HEK293T (cell line): ENCODE measurements around the gene SLC4A1.

Experiments
- CTCF ChIA-PET: fragments of 350-600 bp; formaldehyde crosslinking; extraction: SDS; loops from one replicate; lab custom pipeline; 2021; ENCODE audit warnings: antibody characterized with exemption, inconsistent platforms; lab: Yijun Ruan, JAX
- POLR2A ChIA-PET: fragments of 350-600 bp; formaldehyde crosslinking; extraction: SDS; loops from one replicate; lab custom pipeline; 2020; ENCODE audit warnings: antibody characterized with exemption, inconsistent platforms; lab: Yijun Ruan, JAX
- DNase-seq: peaks from one replicate; pipeline ENCODE4 v3.0.0; 2012; ENCODE audit warnings: mixed read lengths; ENCODE audit errors: extremely low spot score
- ARNT ChIP-seq: fragments of 450-650 bp; IDR thresholded peaks from 2 replicates; pipeline ENCODE4 v1.6.1; 2017; ENCODE audit warnings: mild to moderate bottlenecking
- BHLHE40 ChIP-seq: fragments of 450-650 bp; IDR thresholded peaks from 2 replicates; pipeline ENCODE4 v1.6.1; 2016; ENCODE audit warnings: mild to moderate bottlenecking, moderate library complexity, borderline replicate concordance
- CTBP1 ChIP-seq: fragments of 450-650 bp; IDR thresholded peaks from 2 replicates; pipeline ENCODE4 v1.6.1; 2016; ENCODE audit warnings: borderline replicate concordance
- ELF4 ChIP-seq: fragments of 450-650 bp; IDR thresholded peaks from 2 replicates; pipeline ENCODE4 v1.6.1; 2017; ENCODE audit warnings: antibody characterized with exemption
- FOXA1 ChIP-seq: fragments of 450-650 bp; IDR thresholded peaks from 2 replicates; pipeline ENCODE4 v1.6.1; 2016; ENCODE audit warnings: mild to moderate bottlenecking
- FOXK2 ChIP-seq: fragments of 450-650 bp; IDR thresholded peaks from 2 replicates; pipeline ENCODE4 v1.6.1; 2016; ENCODE audit warnings: mild to moderate bottlenecking
- FOXM1 ChIP-seq: fragments of 450-650 bp; IDR thresholded peaks from 2 replicates; pipeline ENCODE4 v1.6.1; 2017; ENCODE audit warnings: mild to moderate bottlenecking, borderline replicate concordance
- HDGF ChIP-seq: fragments of 450-650 bp; IDR thresholded peaks from 2 replicates; pipeline ENCODE4 v1.6.1; 2017; ENCODE audit warnings: antibody characterized with exemption, borderline replicate concordance
- L3MBTL2 ChIP-seq: fragments of 450-650 bp; conservative IDR thresholded peaks from 2 replicates; pipeline ENCODE4 v1.6.1; 2016; ENCODE audit warnings: mild to moderate bottlenecking
- LEF1 ChIP-seq: fragments of 450-650 bp; IDR thresholded peaks from 2 replicates; pipeline ENCODE4 v1.6.1; 2017; ENCODE audit warnings: mild to moderate bottlenecking, borderline replicate concordance
- NFRKB ChIP-seq: fragments of 450-650 bp; IDR thresholded peaks from 2 replicates; pipeline ENCODE4 v1.6.1; 2016; ENCODE audit warnings: mild to moderate bottlenecking, moderate library complexity
- SP1 ChIP-seq: fragments of 450-650 bp; IDR thresholded peaks from 2 replicates; pipeline ENCODE4 v1.6.1; 2017
- SUZ12 ChIP-seq: fragments of 450-650 bp; IDR thresholded peaks from 2 replicates; pipeline ENCODE4 v1.6.1; 2016; ENCODE audit warnings: mild to moderate bottlenecking
- TARDBP ChIP-seq: fragments of 450-650 bp; IDR thresholded peaks from 2 replicates; pipeline ENCODE4 v1.6.1; 2016
- ZNF384 ChIP-seq: fragments of 450-650 bp; IDR thresholded peaks from 2 replicates; pipeline ENCODE4 v1.6.1; 2016
- TF ChIP-seq, protein P1 (sequence below): fragments of 450-650 bp; IDR thresholded peaks from 2 replicates; pipeline ENCODE4 v1.6.1; 2016

SLC4A1 gene

GRCh38 chr17:44310188-44310587, 42.3 kb upstream of the SLC4A1 start:
- ChIA-PET POLR2A (interaction anchor here (1.0 to 1.3 kb wide), 2 partner anchors 10 to 35 kb away, joined by 3 to 4 read pairs; partner anchors contain the start of gene GRN), CTCF (interaction anchor here (0.5 to 1.0 kb wide), 2 partner anchors 17 to 164 kb away, joined by 4 read pairs; no protein-coding TSS in a partner anchor)
- DNase-seq = no peak
- TF ChIP-seq, protein P1, sequence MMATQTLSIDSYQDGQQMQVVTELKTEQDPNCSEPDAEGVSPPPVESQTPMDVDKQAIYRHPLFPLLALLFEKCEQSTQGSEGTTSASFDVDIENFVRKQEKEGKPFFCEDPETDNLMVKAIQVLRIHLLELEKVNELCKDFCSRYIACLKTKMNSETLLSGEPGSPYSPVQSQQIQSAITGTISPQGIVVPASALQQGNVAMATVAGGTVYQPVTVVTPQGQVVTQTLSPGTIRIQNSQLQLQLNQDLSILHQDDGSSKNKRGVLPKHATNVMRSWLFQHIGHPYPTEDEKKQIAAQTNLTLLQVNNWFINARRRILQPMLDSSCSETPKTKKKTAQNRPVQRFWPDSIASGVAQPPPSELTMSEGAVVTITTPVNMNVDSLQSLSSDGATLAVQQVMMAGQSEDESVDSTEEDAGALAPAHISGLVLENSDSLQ = no peak
- TF ChIP-seq LEF1 (no peak), ARNT (no peak)

- CTCF ChIA-PET = interaction anchor here (1.0 kb wide), 1 partner anchor 17 kb away, joined by 4 read pairs; no protein-coding TSS in a partner anchor
- POLR2A ChIA-PET = no interaction called here
- no peak for TF ChIP-seq SUZ12
- TF ChIP-seq LEF1 = no peak
- TF ChIP-seq, protein P1 = no peak
- no peak for TF ChIP-seq ZNF384
- no peak for TF ChIP-seq FOXM1
- no peak for TF ChIP-seq L3MBTL2
- TF ChIP-seq ELF4 = no peak
- TF ChIP-seq SP1 = no peak
- no peak for TF ChIP-seq NFRKB
- no peak for TF ChIP-seq TARDBP
- TF ChIP-seq BHLHE40 = no peak
- TF ChIP-seq FOXK2 = no peak
- TF ChIP-seq FOXA1 = no peak
- TF ChIP-seq HDGF = no peak
- no peak for TF ChIP-seq ARNT
- no peak for TF ChIP-seq CTBP1
- DNase-seq = no peak
Measured at GRCh38 chr17:44309472-44309871, 41.5 kb upstream of the SLC4A1 start.

DNA sequence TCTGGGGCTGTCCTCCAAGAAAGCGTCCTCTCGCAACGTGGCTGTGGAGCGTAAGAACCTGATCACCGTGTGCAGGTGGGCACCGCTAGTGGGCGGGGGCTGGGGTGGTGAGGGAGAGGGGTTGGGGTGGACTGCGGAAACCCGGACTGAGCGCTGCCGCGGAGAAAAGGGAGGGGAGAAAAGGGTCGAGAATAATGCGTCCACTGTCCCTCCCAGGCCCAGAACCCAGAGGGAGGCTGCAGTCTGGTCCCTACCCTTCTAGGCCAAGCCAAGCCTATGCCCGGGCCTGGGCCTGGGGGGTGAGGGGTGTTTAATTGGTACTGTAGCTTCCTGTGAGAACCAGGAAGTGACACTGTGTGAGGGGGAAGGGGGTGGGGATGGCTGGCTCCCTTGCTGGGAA, 40.9 kb upstream of the SLC4A1 start:
- POLR2A ChIA-PET = interaction anchor here (1.2 kb wide), 1 partner anchor 88 kb away, joined by 3 read pairs; no protein-coding TSS in a partner anchor
- TF ChIP-seq TARDBP (no peak), FOXM1 (no peak), NFRKB (no peak), ZNF384 (no peak)
- CTCF ChIA-PET = no interaction called here
- DNase-seq = peak; percentile 6

- peak; percentile 95 for DNase-seq
- TF ChIP-seq, protein P1 = no peak
- peak; percentile 76; the same call in 1 of the 2 replicates for TF ChIP-seq HDGF
- ChIA-PET CTCF (no interaction called here), POLR2A (interaction anchor here (1.2 kb wide), 1 partner anchor 87 kb away, joined by 3 read pairs; no protein-coding TSS in a partner anchor)
Measured at GRCh38 chr17:44308320-44308818, 40.4 kb upstream of the SLC4A1 start, which contains the start of gene RUNDC3A. RUNDC3A (plus strand) TSS chr17:44308601; CDS start chr17:44308833, 232 bp downstream.

DNA sequence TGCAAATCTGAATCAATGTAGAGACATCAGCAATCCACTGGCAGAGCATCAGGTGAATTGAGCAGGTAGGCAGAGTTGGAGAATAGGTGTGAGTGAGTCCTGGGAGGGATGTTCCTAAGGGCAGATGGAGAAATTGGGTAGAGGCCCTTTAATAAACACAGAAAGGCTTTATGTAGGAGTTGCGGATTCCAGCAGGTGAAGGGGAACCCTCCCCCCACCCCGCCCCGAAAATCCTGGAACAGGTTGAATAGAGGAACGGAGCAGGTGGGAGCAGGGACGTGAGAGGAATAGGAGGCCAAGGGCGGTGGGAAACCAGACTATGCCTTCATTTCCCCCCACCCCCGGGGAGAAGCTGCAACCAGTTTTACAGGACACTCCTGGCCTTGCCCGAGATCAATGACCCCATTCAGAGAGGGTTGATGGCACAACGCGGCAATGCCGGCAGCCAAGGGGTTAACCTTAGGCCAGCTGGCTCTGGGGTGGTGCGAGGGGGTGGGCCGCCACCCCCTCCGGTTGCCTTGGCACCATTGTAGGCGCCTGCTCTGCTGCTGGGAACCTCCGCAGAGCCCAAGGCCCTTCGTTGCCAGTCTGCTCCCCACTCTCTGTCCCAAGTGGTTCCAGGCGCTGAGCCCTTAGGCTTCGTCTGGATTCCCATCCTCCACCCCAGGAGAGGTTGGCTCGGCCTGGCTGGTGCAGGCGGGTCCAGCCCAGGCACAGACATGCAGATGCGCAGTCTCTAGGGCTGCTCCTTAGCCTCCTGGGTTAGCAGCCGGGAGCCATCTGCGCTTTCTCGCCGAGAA, 39.7 kb upstream of the SLC4A1 start:
- CTCF ChIA-PET = no interaction called here
- DNase-seq = peak; percentile 67
- no peak for TF ChIP-seq TARDBP
- no peak for TF ChIP-seq BHLHE40
- no peak for TF ChIP-seq FOXA1
- 0 out of 2 replicates have a peak, but pooled peaks have one; percentile 37 for TF ChIP-seq L3MBTL2
- POLR2A ChIA-PET = interaction anchor here (1.2 kb wide), 1 partner anchor 87 kb away, joined by 3 read pairs; no protein-coding TSS in a partner anchor

GRCh38 chr17:44304651-44305050, 36.7 kb upstream of the SLC4A1 start:
- ChIA-PET CTCF (no interaction called here), POLR2A (no interaction called here)
- DNase-seq = no peak
- TF ChIP-seq SUZ12 (no peak), FOXM1 (no peak), HDGF (no peak), CTBP1 (no peak), FOXK2 (no peak), NFRKB (no peak), BHLHE40 (no peak), ARNT (no peak), L3MBTL2 (no peak), LEF1 (no peak)
- TF ChIP-seq, protein P1 = no peak
